Naive thymus-derived CD4-positive, alpha-beta T cell (primary cell): ENCODE data around the gene DMAC1. TPM values are rescaled to one million over a fixed set of nuclear protein-coding genes. Genes with fewer than 3 reads are reported as not detected.

Source experiments
- ATAC-seq: fragments of 150-1000 bp; cut with Tn5 transposase; 2 replicates; pipeline ENCODE4 v1.10.0; 2021; ENCODE audit warnings: mild to moderate bottlenecking, moderate library complexity
- CTCF ChIA-PET: fragments of 350-600 bp; sonication (Branson Sonifier 250); formaldehyde crosslinking; loops from one replicate; lab custom pipeline; 2021; ENCODE audit warnings: antibody characterized with exemption; lab: Charles Lee
- POLR2A ChIA-PET: fragments of 350-600 bp; sonication (Branson Sonifier 250); formaldehyde crosslinking; loops from one replicate; lab custom pipeline; 2021; ENCODE audit warnings: antibody characterized with exemption, inconsistent platforms; lab: Charles Lee
- DNase-seq, 9 donors: peaks; one replicate each; pipeline versions ENCODE4 v3.0.0 to v3.0.0-alpha.2; 2020 to 2022; ENCODE audit warnings: mixed read lengths in 1 of 9
- H3K27ac ChIP-seq: one replicate; pipeline ENCODE4 v1.7.0; 2013; ENCODE audit warnings: mild to moderate bottlenecking, low read depth, low read length, moderate library complexity
- H3K27me3 ChIP-seq, 2 donors: one replicate each; pipeline ENCODE4 v1.7.0; 2013; ENCODE audit warnings: low read length in 2 of 2, mild to moderate bottlenecking in 2 of 2, moderate library complexity in 2 of 2; ENCODE audit not compliant: control insufficient read depth in 2 of 2, insufficient read depth in 2 of 2
- H3K36me3 ChIP-seq, 3 experiments: 1 replicate in 2 of 3; 2 replicates in 1 of 3; pipeline ENCODE4 v1.7.0; 2013; ENCODE audit warnings: low read length in 3 of 3, mild to moderate bottlenecking in 3 of 3, moderate library complexity in 1 of 3; ENCODE audit not compliant: insufficient read depth in 3 of 3, control insufficient read depth in 2 of 3
- H3K4me1 ChIP-seq, 2 donors: one replicate each; pipeline ENCODE4 v1.7.0; 2013; ENCODE audit warnings: low read length in 2 of 2, mild to moderate bottlenecking in 2 of 2, moderate library complexity in 1 of 2; ENCODE audit not compliant: control insufficient read depth in 2 of 2, insufficient read depth in 2 of 2
- H3K4me3 ChIP-seq: 2 replicates; pipeline ENCODE4 v1.7.0; 2013; ENCODE audit warnings: mild to moderate bottlenecking, low read length
- H3K9me3 ChIP-seq, 3 experiments: 1 replicate in 2 of 3; 2 replicates in 1 of 3; pipeline ENCODE4 v1.7.0; 2013; ENCODE audit warnings: low read length in 3 of 3; ENCODE audit not compliant: control insufficient read depth in 2 of 3
- H3K27ac Mint-ChIP-seq, 9 donors: one replicate each; pipeline ENCODE4 v1.8.0; 2020 to 2022; ENCODE audit warnings: mixed read lengths in 9 of 9, mild to moderate bottlenecking in 8 of 9, moderate library complexity in 5 of 9, inconsistent platforms in 2 of 9
- H3K27me3 Mint-ChIP-seq, 5 donors: one replicate each; pipeline ENCODE4 v1.8.0; 2021 to 2022; ENCODE audit warnings: mixed read lengths in 5 of 5, mild to moderate bottlenecking in 1 of 5
- H3K36me3 Mint-ChIP-seq, 5 donors: one replicate each; pipeline ENCODE4 v1.8.0; 2020 to 2022; ENCODE audit warnings: mixed read lengths in 5 of 5, mild to moderate bottlenecking in 3 of 5, inconsistent platforms in 1 of 5
- H3K4me1 Mint-ChIP-seq, 7 donors: one replicate each; pipeline ENCODE4 v1.8.0; 2020 to 2022; ENCODE audit warnings: mixed read lengths in 7 of 7, mild to moderate bottlenecking in 3 of 7, inconsistent platforms in 1 of 7
- H3K4me3 Mint-ChIP-seq, 10 donors: one replicate each; pipeline ENCODE4 v1.8.0; 2020 to 2022; ENCODE audit warnings: mild to moderate bottlenecking in 10 of 10, mixed read lengths in 10 of 10, moderate library complexity in 6 of 10, inconsistent platforms in 2 of 10
- H3K9me3 Mint-ChIP-seq, 11 donors: one replicate each; pipeline ENCODE4 v1.8.0; 2020 to 2022; ENCODE audit warnings: mixed read lengths in 11 of 11, mild to moderate bottlenecking in 4 of 11, inconsistent platforms in 1 of 11, moderate library complexity in 1 of 11
- intact Hi-C, 2 donors: fragments of 100-400 bp; cut with micrococcal nuclease; formaldehyde crosslinking; loops; one replicate each; pipeline ENCODE4 v1.15.1; 2023
- polyA plus RNA-seq, 2 donors: library from polyadenylated mRNA; unstranded; fragments of 300-500 nt; fragmentation: Illumina TruSeq; gene quantifications; one replicate each; pipeline ENCODE4 v1.2.3, GENCODE V29; 2021
- total RNA-seq, 6 experiments: library from RNA in 5 of 6; stranded (reverse) in 5 of 6; gene quantifications; 1 replicate in 5 of 6; 2 replicates in 1 of 6; pipeline ENCODE4 v1.2.3 and lab custom pipeline; 2021 to 2026

Gene DMAC1
- total and polyA plus RNA-seq, 7 experiments from 2014 or later = 17.5 to 54.9 (median 44.3) TPM

DNA sequence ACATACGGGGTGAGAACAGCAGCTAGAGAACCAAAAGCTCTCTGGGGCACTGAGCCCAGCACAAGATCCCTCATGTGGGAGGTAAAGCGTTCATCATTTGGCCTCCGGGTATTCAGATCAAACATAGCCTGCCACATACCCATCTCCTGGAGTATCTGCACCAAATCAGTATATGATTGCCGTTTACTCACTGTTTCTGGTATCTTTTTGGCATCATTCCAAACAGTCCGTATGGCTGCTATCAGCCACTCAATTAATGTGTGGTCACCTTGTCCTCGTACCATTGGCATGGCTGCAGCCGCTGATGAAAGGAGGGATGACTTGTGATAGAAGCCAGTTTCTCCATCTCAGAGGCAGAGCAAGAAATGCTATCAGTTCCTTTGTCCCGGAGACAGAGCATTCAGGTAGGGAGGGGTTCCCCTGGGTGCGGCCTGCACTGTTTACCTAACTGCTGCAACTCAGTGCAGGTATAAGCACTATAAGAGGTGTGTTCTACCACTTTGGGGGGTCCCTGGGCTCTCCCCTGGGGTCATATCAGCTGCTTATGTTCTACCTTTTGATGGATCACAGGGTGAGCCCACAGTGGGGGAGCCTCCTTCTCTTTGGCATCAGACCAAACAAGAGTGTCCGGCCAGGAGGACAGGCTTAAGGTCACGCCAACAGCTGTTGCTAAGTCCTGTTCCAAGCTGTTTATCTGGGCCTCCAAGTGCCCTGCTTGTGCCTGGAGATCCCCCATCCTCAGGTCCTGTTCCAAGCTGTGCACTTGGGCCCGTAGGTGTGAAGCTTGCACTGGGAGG is 9.4 kb downstream of the DMAC1 start:
- Histone ChIP-seq H3K27me3 (no peaks in the 10 kb centered on the region), H3K27ac (no peak overlapping the region), H3K4me1 (no peaks in the 10 kb centered on the region), H3K9me3 (no peaks in the 10 kb centered on the region), H3K36me3 (peaks cover 0 to 23% (median 0%) of the 10 kb centered on the region in 3 experiments), H3K4me3 (no peak overlapping the region)
- no peaks in the 10 kb centered on the region for H3K27me3 Mint-ChIP-seq
- no peak overlapping the region for H3K4me3 Mint-ChIP-seq
- peaks cover 2 to 27% (median 19%) of the 10 kb centered on the region in 7 donors for H3K4me1 Mint-ChIP-seq
- peaks cover 16 to 47% (median 22%) of the 10 kb centered on the region in 5 donors for H3K36me3 Mint-ChIP-seq
- peaks cover 0 to 2% (median 0%) of the 10 kb centered on the region in 11 donors for H3K9me3 Mint-ChIP-seq
- H3K27ac Mint-ChIP-seq = no peak overlapping the region
- ATAC-seq = no peak
- intact Hi-C loops = no loop called here
- CTCF ChIA-PET = no interaction called here
- no peak for DNase-seq
- POLR2A ChIA-PET = interaction anchor here (1.0 kb wide), 1 partner anchor 163 kb away, joined by 3 read pairs; no protein-coding TSS in a partner anchor

- H3K27ac ChIP-seq = no peak overlapping the region
- intact Hi-C loops = no loop called here
- ATAC-seq (no peak), DNase-seq (no peak)
- peaks cover 0 to 2% (median 0%) of the 10 kb centered on the region in 11 donors for H3K9me3 Mint-ChIP-seq
- no peaks in the 10 kb centered on the region for H3K4me1 ChIP-seq
- peaks cover 2 to 17% (median 13%) of the 10 kb centered on the region in 7 donors for H3K4me1 Mint-ChIP-seq
- CTCF ChIA-PET = no interaction called here
- peaks cover 0 to 12% (median 0%) of the 10 kb centered on the region in 3 experiments for H3K36me3 ChIP-seq
- no peaks in the 10 kb centered on the region for H3K27me3 Mint-ChIP-seq
- no peak overlapping the region for H3K4me3 Mint-ChIP-seq
- no peaks in the 10 kb centered on the region for H3K9me3 ChIP-seq
- POLR2A ChIA-PET = no interaction called here
- H3K27me3 ChIP-seq = no peaks in the 10 kb centered on the region
- no peak overlapping the region for H3K4me3 ChIP-seq
- no peak overlapping the region for H3K27ac Mint-ChIP-seq
- H3K36me3 Mint-ChIP-seq = peaks cover 12 to 41% (median 16%) of the 10 kb centered on the region in 5 donors
Observed at GRCh38 chr9:7788772-7789171, 10.8 kb downstream of the DMAC1 start.

DNA sequence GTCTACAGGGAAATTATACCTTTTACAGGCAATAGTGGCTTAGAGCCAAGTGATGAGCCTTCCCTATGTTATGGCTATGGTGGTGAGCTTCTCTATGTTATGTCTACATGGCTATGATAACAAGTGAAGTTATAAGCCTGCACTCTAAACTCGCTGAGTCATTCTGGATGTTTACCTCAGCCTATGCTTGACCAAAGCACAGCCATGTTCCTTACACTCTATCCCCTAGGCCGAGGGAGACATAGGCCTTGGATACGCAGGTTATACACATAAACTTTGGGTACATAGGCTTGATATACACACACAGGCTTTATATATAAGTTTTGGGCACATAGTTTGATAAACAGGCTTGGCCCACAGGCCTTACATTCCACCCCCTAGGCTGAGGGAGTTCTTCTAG is 13.8 kb downstream of the DMAC1 start:
- no peak overlapping the region for H3K27ac Mint-ChIP-seq
- POLR2A ChIA-PET = no interaction called here
- Histone ChIP-seq H3K27ac (no peak overlapping the region), H3K36me3 (no peaks in the 10 kb centered on the region), H3K27me3 (no peaks in the 10 kb centered on the region), H3K9me3 (no peaks in the 10 kb centered on the region), H3K4me3 (no peak overlapping the region), H3K4me1 (no peaks in the 10 kb centered on the region)
- H3K36me3 Mint-ChIP-seq = peaks cover 0 to 21% (median 0%) of the 10 kb centered on the region in 5 donors
- peaks cover 0 to 2% (median 0%) of the 10 kb centered on the region in 11 donors for H3K9me3 Mint-ChIP-seq
- intact Hi-C loops = no loop called here
- peaks cover 0 to 2% (median 0%) of the 10 kb centered on the region in 7 donors for H3K4me1 Mint-ChIP-seq
- ATAC-seq (no peak), DNase-seq (no peak)
- no peak overlapping the region for H3K4me3 Mint-ChIP-seq
- H3K27me3 Mint-ChIP-seq = no peaks in the 10 kb centered on the region
- CTCF ChIA-PET = no interaction called here

GRCh38 chr9:7784472-7784871 is 15.1 kb downstream of the DMAC1 start:
- Mint-ChIP-seq H3K36me3 (peaks cover 0 to 17% (median 0%) of the 10 kb centered on the region in 5 donors), H3K27me3 (no peaks in the 10 kb centered on the region), H3K4me1 (peaks cover 0 to 2% (median 0%) of the 10 kb centered on the region in 7 donors), H3K4me3 (no peak overlapping the region), H3K27ac (no peak overlapping the region), H3K9me3 (peaks cover 0 to 2% (median 0%) of the 10 kb centered on the region in 11 donors)
- peak; percentile 10 for ATAC-seq
- ChIA-PET POLR2A (interaction anchor here (0.6 kb wide), 1 partner anchor 189 kb away, joined by 3 read pairs; no protein-coding TSS in a partner anchor), CTCF (no interaction called here)
- no peaks in the 10 kb centered on the region for H3K4me1 ChIP-seq
- no peaks in the 10 kb centered on the region for H3K27me3 ChIP-seq
- no peaks in the 10 kb centered on the region for H3K36me3 ChIP-seq
- no peaks in the 10 kb centered on the region for H3K9me3 ChIP-seq
- no peak for DNase-seq
- intact Hi-C loops = no loop called here
- no peak overlapping the region for H3K4me3 ChIP-seq
- H3K27ac ChIP-seq = no peak overlapping the region

DNA sequence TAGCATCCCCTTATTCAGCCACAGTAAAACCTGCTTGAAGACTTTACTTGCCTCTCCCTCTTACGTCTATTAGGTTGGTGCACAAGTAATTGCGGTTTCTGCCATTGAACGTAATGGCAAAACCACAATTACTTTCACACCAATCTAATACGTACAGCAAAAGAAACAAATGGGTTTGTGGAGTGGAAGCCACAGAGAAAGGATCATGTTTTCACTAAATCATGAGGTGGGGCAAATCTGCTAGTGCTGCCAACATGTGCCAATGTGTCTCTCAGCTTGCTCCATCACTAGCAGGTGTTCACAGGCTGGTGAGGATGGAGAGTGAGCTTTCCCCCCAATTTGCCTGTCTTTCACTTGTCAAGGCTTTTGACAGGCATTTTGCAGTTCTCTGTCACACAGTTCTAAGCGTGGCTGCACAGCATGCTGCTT is 15.9 kb downstream of the DMAC1 start:
- Mint-ChIP-seq H3K36me3 (peaks cover 0 to 17% (median 0%) of the 10 kb centered on the region in 5 donors), H3K4me3 (no peak overlapping the region), H3K27me3 (peaks cover 0 to 3% (median 0%) of the 10 kb centered on the region in 5 donors), H3K4me1 (peaks cover 0 to 2% (median 0%) of the 10 kb centered on the region in 7 donors), H3K9me3 (peaks cover 0 to 2% (median 0%) of the 10 kb centered on the region in 11 donors), H3K27ac (no peak overlapping the region)
- Histone ChIP-seq H3K27me3 (no peaks in the 10 kb centered on the region), H3K4me1 (no peaks in the 10 kb centered on the region), H3K9me3 (no peaks in the 10 kb centered on the region), H3K27ac (no peak overlapping the region), H3K36me3 (no peaks in the 10 kb centered on the region), H3K4me3 (no peak overlapping the region)
- DNase-seq (no peak), ATAC-seq (no peak)
- intact Hi-C loops = no loop called here
- POLR2A ChIA-PET = interaction anchor here (0.7 kb wide), 1 partner anchor 13 kb away, joined by 3 read pairs; no protein-coding TSS in a partner anchor
- CTCF ChIA-PET = no interaction called here

DNA sequence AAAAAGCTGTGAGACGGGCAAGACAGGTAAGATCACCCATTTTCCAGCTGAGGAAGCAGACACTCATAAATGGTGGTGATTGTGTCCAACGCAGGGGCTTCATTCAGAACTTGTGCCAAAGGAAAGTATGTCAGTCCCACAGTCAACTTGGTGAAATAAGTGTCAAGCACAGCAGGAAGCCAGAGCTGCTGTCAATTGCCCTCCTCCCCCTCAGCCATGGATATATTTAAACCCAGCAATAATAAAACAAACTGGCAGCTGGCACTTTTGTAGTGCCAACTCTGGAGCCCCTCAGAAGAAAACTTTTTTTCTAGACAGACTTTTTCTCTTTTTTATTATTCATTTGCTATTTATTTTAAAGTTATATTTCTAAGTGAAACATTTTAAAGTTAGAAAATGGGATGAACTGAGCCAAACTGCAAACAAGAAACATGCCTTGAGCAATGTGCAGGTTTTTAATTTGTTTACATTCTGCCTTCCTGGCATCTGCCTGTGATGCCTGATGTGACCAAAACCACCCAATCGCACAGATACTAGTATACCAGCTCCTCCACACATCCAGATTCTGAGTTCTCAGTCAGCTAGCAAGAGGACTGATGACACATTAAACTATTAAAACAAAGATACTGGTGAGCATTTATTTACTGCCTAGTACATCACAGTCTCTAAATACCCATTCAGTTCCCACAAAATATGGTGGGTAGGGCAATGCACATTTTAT is 17.0 kb downstream of the DMAC1 start:
- H3K4me1 Mint-ChIP-seq = peaks cover 0 to 2% (median 0%) of the 10 kb centered on the region in 7 donors
- intact Hi-C loops = no loop called here
- Histone ChIP-seq H3K36me3 (no peaks in the 10 kb centered on the region), H3K27ac (no peak overlapping the region), H3K27me3 (no peaks in the 10 kb centered on the region), H3K4me1 (no peaks in the 10 kb centered on the region), H3K9me3 (no peaks in the 10 kb centered on the region), H3K4me3 (no peak overlapping the region)
- ATAC-seq (no peak), DNase-seq (no peak)
- H3K4me3 Mint-ChIP-seq = no peak overlapping the region
- CTCF ChIA-PET = no interaction called here
- peaks cover 0 to 4% (median 0%) of the 10 kb centered on the region in 5 donors for H3K27me3 Mint-ChIP-seq
- H3K36me3 Mint-ChIP-seq = peaks cover 0 to 12% (median 0%) of the 10 kb centered on the region in 5 donors
- POLR2A ChIA-PET = no interaction called here
- H3K27ac Mint-ChIP-seq = peak overlapping the region in 1 of 9 donors; percentile 2
- peaks cover 0 to 2% (median 0%) of the 10 kb centered on the region in 11 donors for H3K9me3 Mint-ChIP-seq
